GM21526 (cell line): ENCODE measurements around the gene NPC2.
"Not testable (repeated sequence)": the region's sequence is repeated elsewhere in the genome, so short reads cannot be mapped to it uniquely, and the experiment has no call there.

Source experiments
- ATAC-seq: cut with Tn5 transposase; IDR thresholded peaks from one replicate; pipeline ENCODE4 v1.9.1; 2021; ENCODE audit warnings: moderate library complexity; ENCODE audit not compliant: unreplicated experiment, low FRiP score

Gene NPC2

GRCh38 chr14:74492776-74493342 lies at the start of gene NPC2:
TSS of gene NPC2 (minus strand) at chr14:74493305. CDS start at chr14:74493274, 31 bp downstream.
- no peak for ATAC-seq

DNA sequence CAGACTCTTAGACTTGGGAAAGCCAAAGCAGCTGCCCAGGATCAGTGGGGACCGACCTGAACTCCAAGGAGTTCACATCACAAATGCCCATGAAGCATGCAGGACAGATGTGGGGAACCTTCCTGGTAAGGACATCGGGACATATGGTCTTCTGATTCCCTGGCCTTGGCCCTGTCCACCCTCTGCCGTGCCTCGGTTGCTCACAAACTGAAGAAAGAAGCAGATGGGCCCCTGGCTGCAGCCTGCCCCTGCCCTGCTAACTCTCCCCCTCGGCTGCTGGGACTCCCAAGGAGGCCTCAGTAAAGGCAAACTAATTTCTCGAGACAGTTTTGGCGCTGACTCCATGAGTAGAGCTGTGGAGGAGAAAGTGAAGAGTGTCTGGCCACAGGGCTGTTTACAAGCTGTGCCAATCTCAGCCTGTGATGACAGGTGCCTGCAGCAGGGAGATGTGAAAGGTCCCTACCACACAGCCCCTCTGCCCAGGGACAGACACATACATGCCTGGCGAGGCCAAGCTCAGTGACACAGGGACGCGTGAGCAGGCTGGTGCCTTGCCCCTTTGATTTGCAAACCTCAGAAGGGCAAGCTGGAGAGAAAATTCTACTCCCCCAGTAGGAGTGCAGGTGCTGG lies 49.1 kb upstream of the NPC2 start:
- ATAC-seq = no peak

DNA sequence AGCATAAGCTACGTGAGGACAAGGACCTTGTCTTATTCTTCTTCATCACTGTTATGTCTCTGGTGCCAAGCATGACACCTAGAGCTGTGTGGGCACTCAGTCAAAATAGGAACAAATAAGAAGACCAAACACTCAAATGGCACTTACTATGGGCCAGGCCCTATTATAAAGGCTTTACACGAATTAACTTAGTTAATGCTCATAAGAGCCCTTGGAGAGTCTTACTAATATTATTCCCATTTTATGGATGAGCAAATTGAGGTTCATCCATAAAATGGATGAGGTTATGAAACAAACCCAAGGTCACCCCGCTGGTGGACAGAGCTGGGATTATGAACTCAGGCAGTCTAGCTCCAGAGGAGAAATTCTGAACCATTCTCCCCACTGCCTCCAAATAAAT lies 48.1 kb upstream of the NPC2 start:
- ATAC-seq = no peak

- no peak for ATAC-seq
Measured at GRCh38 chr14:74539503-74539902, 46.4 kb upstream of the NPC2 start.

DNA sequence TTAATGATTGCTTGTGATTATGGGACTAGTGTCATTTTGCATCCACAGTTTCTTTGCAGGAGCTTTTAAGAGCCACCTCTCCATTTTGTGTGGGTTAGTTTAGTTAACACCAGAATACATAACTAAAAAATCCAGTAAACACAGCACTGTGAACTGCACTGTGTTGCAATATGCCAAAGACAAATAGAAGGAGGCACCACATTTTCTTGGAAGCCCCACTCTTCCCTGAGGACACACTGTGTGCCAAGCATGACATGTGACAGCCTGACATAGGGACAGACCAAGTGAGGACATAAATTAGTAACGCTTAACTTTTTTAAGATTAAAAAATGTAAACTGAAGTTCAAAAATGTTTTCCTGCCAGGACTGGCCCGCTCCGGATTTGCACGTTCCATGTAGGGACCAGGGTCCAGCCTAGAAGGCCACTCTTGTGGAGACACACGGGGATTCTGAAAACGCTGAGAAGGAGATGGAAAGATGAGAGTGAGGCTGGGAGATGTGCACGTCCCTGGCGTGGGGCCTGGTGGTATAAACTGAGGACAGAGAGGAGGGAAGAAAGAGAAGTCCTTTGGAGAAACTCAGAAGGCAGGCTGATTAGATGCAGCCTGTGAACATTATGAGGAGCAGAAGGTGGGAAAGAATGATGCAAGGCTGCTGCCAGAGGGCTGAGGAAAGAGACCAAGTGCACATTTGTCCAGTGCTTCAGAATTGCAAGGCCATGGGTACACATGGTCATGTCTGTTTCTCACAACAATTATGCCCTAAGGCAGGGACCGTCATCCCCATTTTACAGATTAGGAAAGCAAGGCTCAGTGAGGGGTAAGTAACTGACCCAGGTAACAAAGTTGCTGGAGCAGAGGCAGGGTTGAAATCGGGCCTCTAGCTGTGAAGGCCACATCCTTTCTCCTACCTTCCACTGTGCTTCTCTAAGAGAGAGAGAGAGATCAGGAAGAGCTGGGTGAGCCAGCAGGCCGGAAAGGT lies 45.6 kb upstream of the NPC2 start:
- no peak for ATAC-seq

DNA sequence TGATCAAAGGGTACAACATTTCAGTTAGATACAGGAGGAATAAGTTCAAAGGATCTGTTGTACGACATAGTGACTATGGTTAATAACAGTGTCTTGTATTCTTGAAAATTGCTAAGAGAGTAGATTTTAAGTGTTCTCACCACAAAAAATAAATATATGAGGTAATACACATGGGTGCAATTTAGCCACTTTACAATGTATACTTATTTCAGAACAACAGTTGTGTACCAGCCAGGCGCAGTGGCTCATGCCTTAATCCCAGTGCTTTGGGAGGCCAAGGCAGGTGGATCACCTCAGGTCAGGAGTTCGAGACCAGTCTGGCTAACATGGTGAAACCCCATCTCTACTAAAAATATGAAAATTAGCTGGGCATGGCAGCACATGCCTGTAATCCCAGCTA lies 43.2 kb upstream of the NPC2 start:
- not testable (repeated sequence) for ATAC-seq

GRCh38 chr14:74535756-74536325 lies 42.7 kb upstream of the NPC2 start:
- no peak for ATAC-seq

DNA sequence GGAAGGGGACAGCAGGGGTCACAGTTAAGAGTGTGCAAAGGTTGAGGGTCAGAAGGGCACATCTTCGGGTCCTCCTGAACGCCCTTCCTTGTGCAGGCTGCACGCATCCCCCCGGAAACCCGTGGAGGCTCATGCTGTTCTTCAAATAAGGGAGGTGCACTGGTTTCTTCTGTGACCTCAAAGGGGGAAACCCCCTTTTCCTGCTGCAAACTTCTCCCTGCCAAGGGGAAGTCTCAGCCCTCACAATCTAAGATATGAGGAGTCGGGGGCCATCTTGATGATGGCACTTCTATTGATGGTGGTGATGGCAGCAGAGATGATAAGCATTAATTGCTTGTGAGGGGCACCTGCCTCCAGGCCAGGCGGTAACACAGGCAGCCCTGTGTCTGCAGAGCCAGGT lies 40.5 kb upstream of the NPC2 start:
- no peak for ATAC-seq

DNA sequence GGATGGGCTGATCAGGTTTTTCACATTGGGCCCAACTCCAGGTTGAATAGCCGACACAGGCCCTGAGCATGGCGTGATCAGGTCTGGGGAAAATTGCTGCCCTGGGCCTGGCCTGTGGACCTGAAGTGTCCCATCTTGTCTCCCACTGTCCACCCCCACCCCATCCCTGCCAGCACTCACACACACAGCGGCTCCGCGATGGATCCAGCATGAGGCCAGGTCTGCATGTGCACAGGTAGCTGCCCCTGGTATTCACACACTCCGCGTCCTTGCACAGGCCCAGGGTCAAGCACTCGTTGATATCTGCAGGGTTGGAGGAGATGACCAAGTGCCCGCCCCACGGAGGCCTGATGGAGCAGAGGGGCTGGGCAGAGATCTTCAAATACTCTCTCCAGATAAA lies 39.1 kb upstream of the NPC2 start:
- ATAC-seq = no peak

- no peak for ATAC-seq
Measured at GRCh38 chr14:74531467-74531866, 38.4 kb upstream of the NPC2 start.

GRCh38 chr14:74531006-74531405 lies 37.9 kb upstream of the NPC2 start:
- no peak for ATAC-seq

DNA sequence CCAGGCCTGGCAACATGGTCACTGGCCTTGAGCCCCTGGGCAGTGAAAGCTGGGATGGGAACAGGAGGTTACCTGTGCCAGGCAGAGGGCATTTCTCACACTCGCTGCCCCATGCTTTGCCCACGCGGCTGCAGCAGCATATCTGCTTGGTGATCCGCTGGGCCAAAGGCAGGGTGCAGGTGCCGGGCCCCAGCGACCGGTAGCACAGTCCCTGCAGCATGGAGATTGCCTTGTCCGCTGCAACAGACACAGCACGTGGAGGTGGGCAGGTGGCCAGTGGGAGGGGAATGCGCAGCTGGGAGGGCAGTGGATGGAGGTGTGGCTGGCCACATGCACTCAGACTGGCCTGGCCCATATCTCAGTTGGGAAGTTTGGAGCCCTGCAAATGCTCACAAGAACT lies 35.8 kb upstream of the NPC2 start:
- ATAC-seq = no peak

DNA sequence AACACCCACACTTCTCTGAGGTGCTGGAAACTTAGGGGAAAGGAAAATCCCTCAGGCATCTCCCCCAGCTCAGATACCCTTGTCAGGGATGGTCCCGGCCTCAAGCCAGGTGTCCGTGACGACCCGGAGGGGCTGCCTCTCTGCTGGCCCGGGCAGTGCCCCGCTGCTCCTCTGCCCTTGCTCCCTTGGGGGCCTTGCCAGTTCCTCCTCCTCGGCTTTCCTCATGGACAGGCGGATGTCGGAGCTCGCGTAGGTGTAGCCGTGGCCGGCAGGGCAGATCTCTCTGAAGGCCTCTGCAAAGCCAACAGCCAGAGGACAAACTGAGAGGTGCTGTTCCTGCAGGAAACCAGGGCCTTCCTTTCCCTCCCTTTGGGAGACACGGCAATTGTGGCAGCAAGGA lies 35.3 kb upstream of the NPC2 start:
- ATAC-seq = no peak

GRCh38 chr14:74527736-74528280 lies 34.7 kb upstream of the NPC2 start:
- no peak for ATAC-seq

GRCh38 chr14:74526854-74527585 lies 33.9 kb upstream of the NPC2 start:
- no peak for ATAC-seq

DNA sequence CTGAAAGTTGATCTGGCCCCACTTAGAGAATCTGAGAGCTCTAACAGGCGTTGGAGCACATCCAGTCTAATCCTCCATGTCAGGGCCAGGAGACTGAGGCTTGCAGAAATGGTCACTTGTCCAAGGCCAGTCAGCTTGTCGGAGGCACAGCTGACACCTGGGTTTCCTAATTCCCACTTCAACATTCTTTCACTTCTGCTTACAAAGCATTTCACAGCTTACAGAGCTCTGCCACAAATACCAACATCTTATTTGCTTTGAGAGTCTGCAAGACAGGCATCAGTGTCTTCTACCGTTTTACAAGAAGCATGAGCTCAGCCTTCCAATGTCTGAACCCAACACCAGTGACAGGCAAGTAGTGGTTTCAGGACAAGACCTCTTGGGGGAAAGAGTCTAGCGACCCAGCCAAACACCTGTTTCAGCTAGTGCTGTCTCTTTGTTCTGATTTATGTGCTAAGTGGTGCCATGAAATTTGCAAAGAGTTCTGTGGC lies 32.3 kb upstream of the NPC2 start:
- ATAC-seq = no peak

DNA sequence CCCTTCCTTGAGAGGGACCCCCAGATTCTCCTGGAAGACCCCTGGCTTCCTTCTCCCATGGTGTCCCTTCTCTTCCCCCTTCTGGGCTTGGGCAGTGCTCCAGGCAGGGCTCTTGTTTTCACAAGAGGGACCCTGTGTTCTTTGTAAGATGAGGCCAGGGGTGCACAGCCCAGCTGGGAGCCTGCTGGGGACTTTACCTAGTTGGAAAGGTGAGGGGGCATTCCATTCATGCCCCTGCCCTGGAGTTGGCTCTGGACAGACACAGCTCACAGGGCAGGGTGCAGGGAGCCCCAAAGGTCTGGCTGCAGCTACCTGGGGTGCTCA lies 31.7 kb upstream of the NPC2 start:
- no peak for ATAC-seq

DNA sequence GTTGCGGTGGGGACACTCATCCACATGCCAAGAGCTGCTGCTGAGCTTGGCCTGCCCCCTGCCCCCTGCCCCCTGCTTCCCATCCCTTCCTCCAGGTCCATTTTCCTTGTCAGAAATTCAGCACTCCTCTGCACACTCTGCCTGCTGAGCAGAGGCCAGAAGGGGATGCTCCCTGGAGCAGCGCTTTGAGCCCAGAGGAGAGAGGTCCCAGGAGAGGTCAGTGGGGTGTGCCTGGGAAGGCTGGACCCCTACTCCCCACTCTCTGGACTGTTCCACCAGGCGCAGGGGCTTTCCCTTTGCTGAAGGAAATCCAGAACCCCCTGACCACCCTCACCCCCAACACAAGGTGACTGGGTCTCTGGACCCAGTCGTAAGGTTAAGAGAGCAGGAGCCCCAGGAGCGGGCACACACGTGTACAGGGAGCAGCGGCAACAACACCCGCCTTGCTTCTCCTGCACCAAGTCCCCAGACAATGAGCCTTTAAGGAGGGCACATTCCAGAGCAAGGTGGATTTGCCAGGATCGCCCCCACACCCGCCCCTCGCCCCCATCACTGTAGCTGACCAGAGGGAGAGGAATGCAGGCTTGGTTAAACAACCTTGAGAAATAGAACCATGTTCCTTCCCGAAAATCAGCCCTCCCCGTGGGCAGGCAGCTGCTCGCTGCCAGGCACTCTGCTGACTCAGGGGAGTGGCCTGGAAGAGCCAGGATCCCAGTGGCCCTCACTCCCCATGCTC lies 31.1 kb upstream of the NPC2 start:
- ATAC-seq = no peak

DNA sequence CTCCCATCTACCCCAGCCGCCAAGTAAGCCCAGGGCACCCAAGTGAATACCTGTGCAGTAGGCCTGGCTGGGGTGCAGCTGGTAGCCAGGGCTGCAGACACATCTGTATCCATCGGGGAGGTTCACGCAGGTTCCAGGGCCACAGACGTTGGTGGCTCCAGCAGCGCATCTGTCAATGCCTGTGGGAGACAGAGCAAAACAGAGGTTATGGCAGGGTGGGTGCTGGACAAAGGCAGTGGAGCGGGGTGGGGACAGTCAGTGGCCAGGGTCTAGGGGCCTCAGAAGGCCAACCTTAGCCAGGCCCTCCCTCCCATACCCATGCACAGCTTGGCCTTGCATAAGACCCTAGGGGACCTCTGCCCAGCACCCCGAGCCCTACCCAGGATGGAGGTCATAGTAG lies 29.6 kb upstream of the NPC2 start:
- ATAC-seq = no peak

- ATAC-seq = no peak
Measured at GRCh38 chr14:74521756-74522155, 28.7 kb upstream of the NPC2 start.
